ENCODE data around the gene APOBEC3F.
"Not testable (repeated sequence)": the region's sequence is repeated elsewhere in the genome, so short reads cannot be mapped to it uniquely, and the experiment has no call there.

GRCh38 chr22:39037071-39037470 is 3.6 kb upstream of the APOBEC3F start:
- TF ChIP-seq CTCF (IDR thresholded peaks at IDR 0.05; ENCODE audit: low read depth, low read length, poor library complexity, severe bottlenecking); EZH2phosphoT487 (IDR thresholded peaks at IDR 0.05; ENCODE audit: borderline replicate concordance, low read length): not testable (repeated sequence)

Measured in DOHH2 (cell line).